GM23338 (cell line): ENCODE data around the gene ZG16B. TPM values are rescaled to one million over a fixed set of nuclear protein-coding genes. Genes with fewer than 3 reads are reported as not detected.
A peak's percentile ranks its signal among the peaks of the same experiment; 100 is the strongest.

Experiments
- ATAC-seq: fragments of 200-7000 bp; cut with Tn5 transposase; 3 replicates; pipeline ENCODE4 v1.9.1; 2020
- DNase-seq: peaks from one replicate; pipeline ENCODE4 v3.0.0-alpha.2; 2015; ENCODE audit warnings: low spot score
- H2AFZ ChIP-seq: fragments of 200-600 bp; sonication (generic); 2 replicates; pipeline ENCODE4 v1.8.0; 2016; ENCODE audit warnings: antibody characterized with exemption, mild to moderate bottlenecking, moderate library complexity
- H3F3A ChIP-seq: fragments of 200-600 bp; sonication (generic); replicated peaks from 2 replicates; pipeline ENCODE4 v1.8.0; 2017; ENCODE audit warnings: antibody characterized with exemption, mixed run types, low read depth
- H3K27ac ChIP-seq: fragments of 200-600 bp; sonication (generic); 2 replicates; pipeline ENCODE4 v1.6.1; 2016; ENCODE audit warnings: low read depth
- H3K27me3 ChIP-seq: fragments of 200-600 bp; sonication (generic); 2 replicates; pipeline ENCODE4 v1.8.0; 2016; ENCODE audit warnings: mild to moderate bottlenecking, mixed run types, moderate library complexity; ENCODE audit not compliant: insufficient read depth
- H3K36me3 ChIP-seq: fragments of 200-600 bp; sonication (generic); 2 replicates; pipeline ENCODE4 v1.8.0; 2016; ENCODE audit warnings: mild to moderate bottlenecking; ENCODE audit not compliant: insufficient read depth
- H3K4me1 ChIP-seq: fragments of 200-600 bp; sonication (generic); 2 replicates; pipeline ENCODE4 v1.8.0; 2016; ENCODE audit warnings: mild to moderate bottlenecking, moderate library complexity; ENCODE audit not compliant: insufficient read depth
- H3K4me2 ChIP-seq: fragments of 200-600 bp; sonication (generic); 2 replicates; pipeline ENCODE4 v1.7.1; 2017; ENCODE audit warnings: mixed run types
- H3K4me3 ChIP-seq: fragments of 200-600 bp; sonication (generic); 2 replicates; pipeline ENCODE4 v1.6.1; 2016; ENCODE audit warnings: mixed run types
- H3K79me2 ChIP-seq: fragments of 200-600 bp; sonication (generic); replicated peaks from 2 replicates; pipeline ENCODE4 v1.8.0; 2017; ENCODE audit warnings: mild to moderate bottlenecking; ENCODE audit not compliant: insufficient read depth
- H3K9me2 ChIP-seq: fragments of 200-600 bp; sonication (generic); 2 replicates; pipeline ENCODE4 v1.8.0; 2017; ENCODE audit not compliant: insufficient read depth
- H4K20me1 ChIP-seq: fragments of 200-600 bp; sonication (generic); replicated peaks from 2 replicates; pipeline ENCODE4 v1.8.0; 2017; ENCODE audit warnings: mild to moderate bottlenecking; ENCODE audit not compliant: insufficient read depth
- H3K27ac Mint-ChIP-seq: 2 replicates; pipeline ENCODE4 v1.8.0; 2020; ENCODE audit warnings: inconsistent platforms, mild to moderate bottlenecking, moderate library complexity, mixed read lengths
- H3K27me3 Mint-ChIP-seq: 3 replicates; pipeline ENCODE4 v1.8.0; 2022; ENCODE audit warnings: low read depth, mild to moderate bottlenecking, moderate library complexity, mixed read lengths, inconsistent platforms; ENCODE audit not compliant: insufficient read depth, poor library complexity
- H3K36me3 Mint-ChIP-seq: 3 replicates; pipeline ENCODE4 v1.8.0; 2021; ENCODE audit warnings: low read depth, mild to moderate bottlenecking, inconsistent platforms, moderate library complexity, mixed read lengths
- H3K4me1 Mint-ChIP-seq: 3 replicates; pipeline ENCODE4 v1.8.0; 2020; ENCODE audit warnings: mild to moderate bottlenecking, inconsistent platforms, mixed read lengths
- H3K4me3 Mint-ChIP-seq: 3 replicates; pipeline ENCODE4 v1.8.0; 2021; ENCODE audit warnings: moderate library complexity, mild to moderate bottlenecking, inconsistent platforms, mixed read lengths
- H3K9me3 Mint-ChIP-seq: 3 replicates; pipeline ENCODE4 v1.8.0; 2020; ENCODE audit warnings: moderate library complexity, mild to moderate bottlenecking, inconsistent platforms, mixed read lengths
- CREB1 ChIP-seq: fragments of 250-450 bp; sonication (Bioruptor Pico); IDR thresholded peaks from 2 replicates; pipeline ENCODE4 v1.5.0; 2020; ENCODE audit warnings: low read depth, mild to moderate bottlenecking, moderate library complexity
- CTCF ChIP-seq, 2 experiments: fragments of 200-600 bp in 1 of 2; sonication (generic) in 1 of 2; conservative IDR thresholded peaks; 2 replicates each; pipeline versions ENCODE4 v1.5.1 to v1.6.1; 2016 to 2017; ENCODE audit warnings: antibody characterized with exemption in 2 of 2, low read depth in 2 of 2, mild to moderate bottlenecking in 2 of 2, moderate library complexity in 1 of 2
- ETS1 ChIP-seq: IDR thresholded peaks from 2 replicates; pipeline ENCODE4 v1.6.1; 2016; ENCODE audit warnings: antibody characterized with exemption
- EZH2 ChIP-seq: fragments of 200-600 bp; sonication (generic); IDR thresholded peaks from one replicate; pipeline ENCODE4 v1.8.0; 2017; ENCODE audit warnings: antibody characterized with exemption, mild to moderate bottlenecking, low read depth; ENCODE audit not compliant: unreplicated experiment
- EZH2phosphoT487 ChIP-seq: fragments of 200-600 bp; sonication (generic); IDR thresholded peaks from one replicate; pipeline ENCODE4 v1.8.1; 2018; ENCODE audit warnings: antibody characterized with exemption; ENCODE audit not compliant: unreplicated experiment
- JUNB ChIP-seq: IDR thresholded peaks from one replicate; pipeline ENCODE4 v1.6.1; 2016; ENCODE audit warnings: antibody characterized with exemption; ENCODE audit not compliant: unreplicated experiment
- NANOG ChIP-seq: IDR thresholded peaks from 2 replicates; pipeline ENCODE4 v1.6.1; 2016; ENCODE audit warnings: antibody characterized with exemption, borderline replicate concordance
- POLR2AphosphoS5 ChIP-seq: IDR thresholded peaks from 2 replicates; pipeline ENCODE4 v1.6.1; 2016; ENCODE audit warnings: antibody characterized with exemption, low read depth
- STAT1 ChIP-seq: IDR thresholded peaks from one replicate; pipeline ENCODE4 v1.6.1; 2016; ENCODE audit warnings: antibody characterized with exemption; ENCODE audit not compliant: unreplicated experiment
- ZNF114 ChIP-seq: fragments of 250-450 bp; sonication (Bioruptor Pico); IDR thresholded peaks from 2 replicates; pipeline ENCODE4 v1.5.0; 2020; ENCODE audit warnings: mild to moderate bottlenecking, moderate library complexity
- ZNF331 ChIP-seq: fragments of 250-450 bp; sonication (Bioruptor Pico); IDR thresholded peaks from 2 replicates; pipeline ENCODE4 v1.5.0; 2020; ENCODE audit warnings: low read depth, mild to moderate bottlenecking, moderate library complexity
- polyA plus RNA-seq: library from polyadenylated mRNA; unstranded; fragments of >200 nt; fragmentation: Nextera tagmentation; extraction: Ambion mirVana; gene quantifications from 2 replicates; pipeline ENCODE4 v1.2.1, GENCODE V29; 2016
- total RNA-seq: library from RNA; depleted of rRNA; stranded (reverse); fragments of >200 nt; shearing (Covaris generic); gene quantifications from 2 replicates; pipeline ENCODE4 v1.2.3, GENCODE V29; 2014
- TF ChIP-seq, protein P1 (sequence below): fragments of 250-450 bp; sonication (Bioruptor Pico); IDR thresholded peaks from 2 replicates; pipeline ENCODE4 v1.5.0; 2020; ENCODE audit warnings: mild to moderate bottlenecking, moderate library complexity

Gene ZG16B
- total and polyA plus RNA-seq, 2 experiments from 2014 or later: not detected

DNA sequence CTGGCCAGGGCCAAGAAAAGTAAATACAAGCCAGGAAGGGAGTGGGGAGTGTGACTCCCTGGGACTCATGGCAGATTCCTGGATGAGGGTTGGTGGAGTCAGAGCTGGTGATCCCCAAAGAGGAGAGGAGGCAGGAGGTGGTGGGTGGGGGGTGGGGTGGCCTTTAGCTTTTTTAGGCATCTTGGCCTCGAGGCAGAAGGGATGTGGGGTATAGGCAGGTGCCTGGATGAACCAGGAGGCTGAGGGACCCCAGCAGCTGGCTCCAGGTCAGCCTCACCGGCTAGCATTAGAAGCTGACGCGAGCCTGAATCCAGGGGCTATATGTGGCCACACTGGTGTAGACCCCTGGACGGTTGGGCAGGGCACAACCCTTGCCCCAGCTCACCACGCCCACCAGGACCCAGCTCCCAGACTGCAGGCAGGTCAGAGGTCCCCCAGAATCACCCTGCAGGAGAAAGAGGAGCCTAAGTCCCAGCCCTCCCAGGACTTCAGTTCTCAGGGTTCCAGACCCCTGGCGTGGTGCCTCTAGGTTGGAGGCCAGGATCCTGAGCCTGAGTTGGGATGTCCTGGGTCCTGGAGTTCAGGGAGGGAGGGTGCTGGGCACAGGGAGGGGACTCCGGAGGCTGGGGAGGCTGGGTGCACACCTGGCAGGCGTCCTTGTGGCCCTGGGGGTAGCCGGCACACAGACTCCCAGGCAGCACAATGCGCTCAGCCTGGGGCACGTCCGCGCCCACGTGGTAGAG, 45.6 kb upstream of the ZG16B start:
- ATAC-seq (peak; percentile 56), DNase-seq (no peak)
- Histone ChIP-seq H3F3A (0 out of 2 replicates have a peak, but pooled peaks cover 3% of the 10 kb centered on the region), H3K36me3 (no peaks in the 10 kb centered on the region), H3K79me2 (no peaks in the 10 kb centered on the region), H3K9me2 (no peaks in the 10 kb centered on the region), H2AFZ (peak overlapping the region; percentile 97), H4K20me1 (no peaks in the 10 kb centered on the region), H3K27ac (no peak overlapping the region), H3K4me2 (peak overlapping the region; percentile 80), H3K4me3 (peak overlapping the region; percentile 61), H3K4me1 (no peaks in the 10 kb centered on the region), H3K27me3 (peaks cover 29% of the 10 kb centered on the region)
- H3K9me3 Mint-ChIP-seq: no peaks in the 10 kb centered on the region; the same call in 2 of the 3 replicates
- H3K27ac Mint-ChIP-seq: no peak overlapping the region
- peaks cover 9% of the 10 kb centered on the region for H3K4me1 Mint-ChIP-seq
- peak overlapping the region; percentile 71 for H3K4me3 Mint-ChIP-seq
- no peaks in the 10 kb centered on the region for H3K36me3 Mint-ChIP-seq
- peaks cover 41% of the 10 kb centered on the region for H3K27me3 Mint-ChIP-seq
- TF ChIP-seq CREB1 (CRISPR knock-in tag) (no peak), JUNB (no peak), STAT1 (no peak), EZH2 (no peak), ZNF114 (no peak), ZNF331 (no peak), EZH2phosphoT487 (no peak), CTCF (conservative IDR thresholded peaks at IDR 0.05; ENCODE audit: low read depth in 2 of 2) (no peak), POLR2AphosphoS5 (no peak), ETS1 (no peak), NANOG (no peak)
- TF ChIP-seq, protein P1, sequence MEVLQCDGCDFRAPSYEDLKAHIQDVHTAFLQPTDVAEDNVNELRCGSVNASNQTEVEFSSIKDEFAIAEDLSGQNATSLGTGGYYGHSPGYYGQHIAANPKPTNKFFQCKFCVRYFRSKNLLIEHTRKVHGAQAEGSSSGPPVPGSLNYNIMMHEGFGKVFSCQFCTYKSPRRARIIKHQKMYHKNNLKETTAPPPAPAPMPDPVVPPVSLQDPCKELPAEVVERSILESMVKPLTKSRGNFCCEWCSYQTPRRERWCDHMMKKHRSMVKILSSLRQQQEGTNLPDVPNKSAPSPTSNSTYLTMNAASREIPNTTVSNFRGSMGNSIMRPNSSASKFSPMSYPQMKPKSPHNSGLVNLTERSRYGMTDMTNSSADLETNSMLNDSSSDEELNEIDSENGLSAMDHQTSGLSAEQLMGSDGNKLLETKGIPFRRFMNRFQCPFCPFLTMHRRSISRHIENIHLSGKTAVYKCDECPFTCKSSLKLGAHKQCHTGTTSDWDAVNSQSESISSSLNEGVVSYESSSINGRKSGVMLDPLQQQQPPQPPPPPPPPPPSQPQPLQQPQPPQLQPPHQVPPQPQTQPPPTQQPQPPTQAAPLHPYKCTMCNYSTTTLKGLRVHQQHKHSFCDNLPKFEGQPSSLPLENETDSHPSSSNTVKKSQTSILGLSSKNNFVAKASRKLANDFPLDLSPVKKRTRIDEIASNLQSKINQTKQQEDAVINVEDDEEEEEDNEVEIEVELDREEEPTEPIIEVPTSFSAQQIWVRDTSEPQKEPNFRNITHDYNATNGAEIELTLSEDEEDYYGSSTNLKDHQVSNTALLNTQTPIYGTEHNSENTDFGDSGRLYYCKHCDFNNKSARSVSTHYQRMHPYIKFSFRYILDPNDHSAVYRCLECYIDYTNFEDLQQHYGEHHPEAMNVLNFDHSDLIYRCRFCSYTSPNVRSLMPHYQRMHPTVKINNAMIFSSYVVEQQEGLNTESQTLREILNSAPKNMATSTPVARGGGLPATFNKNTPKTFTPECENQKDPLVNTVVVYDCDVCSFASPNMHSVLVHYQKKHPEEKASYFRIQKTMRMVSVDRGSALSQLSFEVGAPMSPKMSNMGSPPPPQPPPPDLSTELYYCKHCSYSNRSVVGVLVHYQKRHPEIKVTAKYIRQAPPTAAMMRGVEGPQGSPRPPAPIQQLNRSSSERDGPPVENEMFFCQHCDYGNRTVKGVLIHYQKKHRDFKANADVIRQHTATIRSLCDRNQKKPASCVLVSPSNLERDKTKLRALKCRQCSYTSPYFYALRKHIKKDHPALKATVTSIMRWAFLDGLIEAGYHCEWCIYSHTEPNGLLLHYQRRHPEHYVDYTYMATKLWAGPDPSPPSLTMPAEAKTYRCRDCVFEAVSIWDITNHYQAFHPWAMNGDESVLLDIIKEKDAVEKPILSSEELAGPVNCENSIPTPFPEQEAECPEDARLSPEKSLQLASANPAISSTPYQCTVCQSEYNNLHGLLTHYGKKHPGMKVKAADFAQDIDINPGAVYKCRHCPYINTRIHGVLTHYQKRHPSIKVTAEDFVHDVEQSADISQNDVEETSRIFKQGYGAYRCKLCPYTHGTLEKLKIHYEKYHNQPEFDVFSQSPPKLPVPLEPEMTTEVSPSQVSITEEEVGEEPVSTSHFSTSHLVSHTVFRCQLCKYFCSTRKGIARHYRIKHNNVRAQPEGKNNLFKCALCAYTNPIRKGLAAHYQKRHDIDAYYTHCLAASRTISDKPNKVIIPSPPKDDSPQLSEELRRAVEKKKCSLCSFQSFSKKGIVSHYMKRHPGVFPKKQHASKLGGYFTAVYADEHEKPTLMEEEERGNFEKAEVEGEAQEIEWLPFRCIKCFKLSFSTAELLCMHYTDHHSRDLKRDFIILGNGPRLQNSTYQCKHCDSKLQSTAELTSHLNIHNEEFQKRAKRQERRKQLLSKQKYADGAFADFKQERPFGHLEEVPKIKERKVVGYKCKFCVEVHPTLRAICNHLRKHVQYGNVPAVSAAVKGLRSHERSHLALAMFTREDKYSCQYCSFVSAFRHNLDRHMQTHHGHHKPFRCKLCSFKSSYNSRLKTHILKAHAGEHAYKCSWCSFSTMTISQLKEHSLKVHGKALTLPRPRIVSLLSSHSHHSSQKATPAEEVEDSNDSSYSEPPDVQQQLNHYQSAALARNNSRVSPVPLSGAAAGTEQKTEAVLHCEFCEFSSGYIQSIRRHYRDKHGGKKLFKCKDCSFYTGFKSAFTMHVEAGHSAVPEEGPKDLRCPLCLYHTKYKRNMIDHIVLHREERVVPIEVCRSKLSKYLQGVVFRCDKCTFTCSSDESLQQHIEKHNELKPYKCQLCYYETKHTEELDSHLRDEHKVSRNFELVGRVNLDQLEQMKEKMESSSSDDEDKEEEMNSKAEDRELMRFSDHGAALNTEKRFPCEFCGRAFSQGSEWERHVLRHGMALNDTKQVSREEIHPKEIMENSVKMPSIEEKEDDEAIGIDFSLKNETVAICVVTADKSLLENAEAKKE (CRISPR knock-in tag): no peak
